Measurements from ENCODE around the gene CADM2.

DNA sequence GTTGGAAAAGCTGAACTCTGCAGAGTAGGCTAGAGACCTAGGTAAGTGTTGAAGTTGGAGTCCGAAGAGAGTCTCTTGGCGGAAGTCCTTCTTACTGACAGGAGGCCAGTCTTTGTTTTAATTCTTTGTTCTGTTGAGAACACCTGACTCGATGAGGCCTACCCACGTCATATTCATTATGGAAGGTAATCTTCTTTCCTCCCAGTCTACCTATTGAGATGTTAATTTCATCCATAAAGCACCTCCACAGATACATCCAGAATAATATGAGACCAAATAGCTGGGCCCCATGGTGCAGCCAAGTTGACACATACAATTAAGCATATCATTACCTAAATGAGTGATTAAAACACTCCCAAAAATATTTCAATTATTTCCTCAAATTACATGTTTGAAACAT is 515.5 kb downstream of the CADM2 start:
- TF ChIP-seq, protein P1, sequence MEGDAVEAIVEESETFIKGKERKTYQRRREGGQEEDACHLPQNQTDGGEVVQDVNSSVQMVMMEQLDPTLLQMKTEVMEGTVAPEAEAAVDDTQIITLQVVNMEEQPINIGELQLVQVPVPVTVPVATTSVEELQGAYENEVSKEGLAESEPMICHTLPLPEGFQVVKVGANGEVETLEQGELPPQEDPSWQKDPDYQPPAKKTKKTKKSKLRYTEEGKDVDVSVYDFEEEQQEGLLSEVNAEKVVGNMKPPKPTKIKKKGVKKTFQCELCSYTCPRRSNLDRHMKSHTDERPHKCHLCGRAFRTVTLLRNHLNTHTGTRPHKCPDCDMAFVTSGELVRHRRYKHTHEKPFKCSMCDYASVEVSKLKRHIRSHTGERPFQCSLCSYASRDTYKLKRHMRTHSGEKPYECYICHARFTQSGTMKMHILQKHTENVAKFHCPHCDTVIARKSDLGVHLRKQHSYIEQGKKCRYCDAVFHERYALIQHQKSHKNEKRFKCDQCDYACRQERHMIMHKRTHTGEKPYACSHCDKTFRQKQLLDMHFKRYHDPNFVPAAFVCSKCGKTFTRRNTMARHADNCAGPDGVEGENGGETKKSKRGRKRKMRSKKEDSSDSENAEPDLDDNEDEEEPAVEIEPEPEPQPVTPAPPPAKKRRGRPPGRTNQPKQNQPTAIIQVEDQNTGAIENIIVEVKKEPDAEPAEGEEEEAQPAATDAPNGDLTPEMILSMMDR (IDR thresholded peaks at IDR 0.05; ENCODE audit: extremely low read depth in 1 of 2, insufficient read depth in 1 of 2, low read depth in 1 of 2, low read length in 2 of 2): no peak
- TF ChIP-seq MYC (IDR thresholded peaks at IDR 0.05; ENCODE audit: low read depth, low read length) (no peak), POLR2A (IDR thresholded peaks at IDR 0.05; ENCODE audit: low read depth, low read length) (no peak), POLR2AphosphoS5 (IDR thresholded peaks at IDR 0.05; ENCODE audit: insufficient read depth, low read depth, low read length) (no peak)
